MM.1S (cell line): ENCODE data around the gene TBC1D5.

Source experiments
- DNase-seq: peaks from one replicate; pipeline ENCODE4 v3.0.0-alpha.2; 2015
- H2AFZ ChIP-seq: fragments of 300-600 bp; sonication (generic); 2 replicates; pipeline ENCODE4 v1.6.0; 2016; ENCODE audit warnings: antibody characterized with exemption, low read length
- H3F3A ChIP-seq: fragments of 300-600 bp; sonication (generic); 2 replicates; pipeline ENCODE4 v1.6.1; 2016; ENCODE audit warnings: mild to moderate bottlenecking, antibody characterized with exemption, low read length, moderate library complexity, mixed read lengths; ENCODE audit not compliant: insufficient read depth
- H3K27ac ChIP-seq: fragments of 300-600 bp; sonication (generic); 2 replicates; pipeline ENCODE4 v1.5.1; 2016; ENCODE audit warnings: mild to moderate bottlenecking, low read length
- H3K27me3 ChIP-seq: fragments of 300-600 bp; sonication (generic); replicated peaks from 2 replicates; pipeline ENCODE4 v1.6.0; 2016; ENCODE audit warnings: low read length; ENCODE audit not compliant: insufficient read depth
- H3K36me3 ChIP-seq: fragments of 300-600 bp; sonication (generic); replicated peaks from 2 replicates; pipeline ENCODE4 v1.6.1; 2016; ENCODE audit warnings: mild to moderate bottlenecking, low read length, mixed read lengths; ENCODE audit not compliant: insufficient read depth
- H3K4me1 ChIP-seq: fragments of 300-600 bp; sonication (generic); 2 replicates; pipeline ENCODE4 v1.6.1; 2016; ENCODE audit warnings: low read length, mixed read lengths
- H3K4me2 ChIP-seq: fragments of 300-600 bp; sonication (generic); 2 replicates; pipeline ENCODE4 v1.6.0; 2016; ENCODE audit warnings: low read depth, low read length
- H3K4me3 ChIP-seq: fragments of 300-600 bp; sonication (generic); 2 replicates; pipeline ENCODE4 v1.5.1; 2016; ENCODE audit warnings: low read length, mixed read lengths
- H3K79me2 ChIP-seq: fragments of 300-600 bp; sonication (generic); 2 replicates; pipeline ENCODE4 v1.6.1; 2016; ENCODE audit warnings: mixed run types, low read length, mixed read lengths
- H3K9ac ChIP-seq: fragments of 300-600 bp; sonication (generic); 2 replicates; pipeline ENCODE4 v1.6.1; 2016; ENCODE audit warnings: low read length, mixed read lengths
- H3K9me2 ChIP-seq: fragments of 300-600 bp; sonication (generic); replicated peaks from 2 replicates; pipeline ENCODE4 v1.6.1; 2016; ENCODE audit warnings: mild to moderate bottlenecking, low read length, mixed read lengths; ENCODE audit not compliant: insufficient read depth
- H3K9me3 ChIP-seq: fragments of 300-600 bp; sonication (generic); replicated peaks from 2 replicates; pipeline ENCODE4 v1.6.1; 2016; ENCODE audit warnings: mild to moderate bottlenecking, low read length, mixed read lengths; ENCODE audit not compliant: insufficient read depth
- H4K20me1 ChIP-seq: fragments of 300-600 bp; sonication (generic); 2 replicates; pipeline ENCODE4 v1.6.1; 2016; ENCODE audit warnings: mild to moderate bottlenecking, low read length, moderate library complexity, mixed read lengths; ENCODE audit not compliant: insufficient read depth
- CTCF ChIP-seq: fragments of 300-600 bp; sonication (generic); IDR thresholded peaks from 2 replicates; pipeline ENCODE4 v1.5.1; 2016; ENCODE audit warnings: antibody characterized with exemption, low read length, mixed read lengths
- EZH2 ChIP-seq: fragments of 300-600 bp; sonication (generic); optimal IDR thresholded peaks from 2 replicates; pipeline ENCODE3; 2017; ENCODE audit warnings: low read depth, mild to moderate bottlenecking, antibody characterized with exemption, low read length, mixed read lengths
- EZH2phosphoT487 ChIP-seq: fragments of 300-600 bp; sonication (generic); IDR thresholded peaks from 2 replicates; pipeline ENCODE4 v1.6.1; 2018; ENCODE audit warnings: antibody characterized with exemption, low read length

Gene TBC1D5

GRCh38 chr3:17680530-17680929 is 61.9 kb downstream of the TBC1D5 start:
- Histone ChIP-seq H3K4me1 (no peaks in the 10 kb centered on the region), H2AFZ (no peak overlapping the region), H3K4me3 (no peak overlapping the region), H3K9me3 (no peaks in the 10 kb centered on the region), H3K9me2 (no peaks in the 10 kb centered on the region), H3K36me3 (no peaks in the 10 kb centered on the region), H3K27ac (no peak overlapping the region), H3K79me2 (no peaks in the 10 kb centered on the region), H3K4me2 (no peak overlapping the region), H3K9ac (no peak overlapping the region), H3F3A (no peaks in the 10 kb centered on the region), H3K27me3 (no peaks in the 10 kb centered on the region), H4K20me1 (no peaks in the 10 kb centered on the region)
- no peak for DNase-seq
- no peak for TF ChIP-seq EZH2phosphoT487
- no peak for TF ChIP-seq CTCF
- TF ChIP-seq EZH2, result no peak

- H3K9me3 ChIP-seq, result no peaks in the 10 kb centered on the region
- no peak overlapping the region for H3K4me2 ChIP-seq
- no peaks in the 10 kb centered on the region for H3K9me2 ChIP-seq
- no peak for TF ChIP-seq EZH2phosphoT487
- no peak for TF ChIP-seq CTCF
- H3K9ac ChIP-seq, result no peak overlapping the region
- H3K4me1 ChIP-seq, result no peaks in the 10 kb centered on the region
- H4K20me1 ChIP-seq, result no peaks in the 10 kb centered on the region
- H3F3A ChIP-seq, result no peaks in the 10 kb centered on the region
- DNase-seq, result no peak
- H3K27me3 ChIP-seq, result no peaks in the 10 kb centered on the region
- H3K79me2 ChIP-seq, result no peaks in the 10 kb centered on the region
- no peak overlapping the region for H2AFZ ChIP-seq
- no peak overlapping the region for H3K4me3 ChIP-seq
- no peak overlapping the region for H3K27ac ChIP-seq
- H3K36me3 ChIP-seq, result no peaks in the 10 kb centered on the region
Measured at GRCh38 chr3:17678116-17678741, 64.2 kb downstream of the TBC1D5 start.

GRCh38 chr3:17674082-17674686 is 68.2 kb downstream of the TBC1D5 start:
- no peaks in the 10 kb centered on the region for H3K4me1 ChIP-seq
- no peaks in the 10 kb centered on the region for H3K36me3 ChIP-seq
- DNase-seq, result no peak
- H3K9me3 ChIP-seq, result no peaks in the 10 kb centered on the region
- H3F3A ChIP-seq, result no peaks in the 10 kb centered on the region
- no peaks in the 10 kb centered on the region for H3K79me2 ChIP-seq
- no peaks in the 10 kb centered on the region for H4K20me1 ChIP-seq
- H3K27ac ChIP-seq, result no peak overlapping the region
- H3K9me2 ChIP-seq, result no peaks in the 10 kb centered on the region
- H3K9ac ChIP-seq, result no peak overlapping the region
- no peak for TF ChIP-seq CTCF
- no peak for TF ChIP-seq EZH2phosphoT487
- TF ChIP-seq EZH2, result no peak
- no peak overlapping the region for H2AFZ ChIP-seq
- no peak overlapping the region for H3K4me2 ChIP-seq
- H3K27me3 ChIP-seq, result no peaks in the 10 kb centered on the region
- H3K4me3 ChIP-seq, result no peak overlapping the region
